GM08714 (cell line): ENCODE measurements around the gene CLIC3.

Source experiments
- H3K4me3 ChIP-seq: fragments of 200-500 bp; sonication (Bioruptor generic); 2 replicates; pipeline ENCODE4 v1.5.1; 2014; ENCODE audit warnings: mild to moderate bottlenecking, low read length, inconsistent platforms
- ZNF274 ChIP-seq: IDR thresholded peaks from 2 replicates; pipeline ENCODE4 v1.6.1; 2012; ENCODE audit warnings: mild to moderate bottlenecking, low read depth, low read length

CLIC3 gene

DNA sequence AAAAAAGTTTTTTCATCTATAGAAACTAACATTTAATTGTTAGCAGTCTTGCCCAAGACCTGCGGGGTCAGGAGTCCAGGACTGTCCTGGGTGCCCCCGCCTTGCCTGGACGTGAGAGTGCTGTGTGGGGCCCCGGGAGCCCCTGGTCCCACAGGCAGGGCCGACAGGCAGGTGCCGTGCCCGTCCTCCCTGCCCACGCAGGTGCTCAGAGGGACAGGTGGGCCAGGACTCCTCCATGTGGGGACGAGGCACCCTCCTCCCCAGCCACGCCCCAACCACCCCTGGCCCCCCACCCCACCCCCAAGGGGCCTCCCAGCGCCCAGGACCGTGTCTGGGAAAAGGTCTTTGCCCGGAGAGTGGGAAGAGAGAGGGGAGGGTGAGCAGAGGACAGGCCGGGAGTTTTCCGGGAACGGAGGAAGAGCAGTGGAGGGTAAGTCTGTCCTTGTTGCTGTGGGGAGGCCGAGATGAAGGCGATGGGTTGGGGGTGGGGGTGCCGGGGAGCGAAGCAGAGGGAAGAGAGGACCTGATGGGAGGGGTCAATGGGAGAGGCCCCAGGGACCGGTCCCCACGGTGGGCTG, 47.0 kb downstream of the CLIC3 start:
- peak overlapping the region; percentile 45; the same call in 1 of the 2 replicates for H3K4me3 ChIP-seq
- TF ChIP-seq ZNF274 = no peak

DNA sequence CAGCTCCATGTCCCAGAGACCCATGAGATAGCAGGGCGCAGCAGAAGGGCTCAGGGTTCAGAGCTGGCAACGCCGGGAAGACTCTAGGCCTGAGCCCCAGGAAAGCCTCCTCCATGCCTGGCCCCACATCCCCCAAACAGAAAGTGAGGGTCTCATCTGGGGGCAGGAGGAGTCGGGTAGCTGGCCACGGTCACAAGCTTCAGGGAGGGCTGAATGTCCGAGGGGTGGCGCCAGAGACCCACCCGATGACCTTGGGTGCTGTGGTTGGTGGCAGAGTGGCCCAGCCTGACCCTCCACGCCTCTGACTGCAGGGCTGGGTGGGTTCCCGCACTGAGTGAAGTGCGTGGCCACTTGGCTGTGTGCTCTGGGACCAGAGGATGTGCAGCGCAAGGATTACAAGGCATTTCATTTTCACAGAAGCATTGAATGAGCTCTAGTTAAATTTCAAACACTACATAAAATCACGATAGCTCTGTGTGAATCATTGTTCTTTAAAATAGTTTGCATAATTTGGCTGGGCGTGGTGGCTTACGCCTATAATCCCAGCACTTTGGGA, 48.3 kb downstream of the CLIC3 start:
- TF ChIP-seq ZNF274 = no peak
- H3K4me3 ChIP-seq = no peak overlapping the region

DNA sequence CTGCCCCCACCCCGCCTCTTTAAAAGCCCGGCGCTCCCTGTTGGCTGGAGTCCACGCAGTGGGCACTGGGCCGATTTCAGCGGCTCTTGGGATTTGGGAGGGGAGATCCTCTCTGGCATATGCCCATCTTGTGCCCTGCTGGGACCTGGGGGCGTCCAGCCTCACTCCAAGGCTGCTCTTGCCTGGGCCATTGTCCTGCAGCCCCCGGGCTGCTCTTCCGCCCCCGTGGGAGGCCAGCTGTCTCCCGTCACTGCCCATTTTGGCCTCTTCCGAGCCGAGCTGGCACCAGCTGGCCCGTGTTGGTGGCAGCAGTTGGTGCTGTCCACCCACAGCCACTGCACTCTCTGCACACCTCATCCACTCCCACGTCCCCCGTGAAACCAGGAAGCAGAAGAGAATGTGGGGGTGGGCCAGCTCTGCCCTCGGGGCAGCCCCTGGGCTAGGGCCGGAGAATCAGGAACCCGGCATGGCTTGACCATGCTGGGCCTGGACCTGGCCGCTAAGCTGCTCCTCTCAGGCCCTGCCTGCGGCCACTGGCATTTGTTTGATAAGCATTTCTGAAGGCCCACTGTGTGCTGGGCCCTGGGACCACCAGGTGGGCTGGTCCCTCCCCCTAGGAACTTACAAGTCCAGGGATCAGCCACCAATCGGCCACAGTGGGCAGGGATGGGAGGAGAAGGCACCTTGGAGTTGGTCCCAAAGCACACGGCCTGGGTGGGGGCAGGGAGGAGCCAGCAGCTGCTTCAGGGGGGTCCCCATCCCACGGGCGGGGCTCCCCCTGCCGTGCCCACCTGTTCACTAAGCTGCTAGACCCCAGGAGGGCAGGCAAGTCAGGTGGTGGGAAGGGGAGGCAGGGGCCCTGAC, 49.1 kb downstream of the CLIC3 start:
- no peak overlapping the region for H3K4me3 ChIP-seq
- no peak for TF ChIP-seq ZNF274

DNA sequence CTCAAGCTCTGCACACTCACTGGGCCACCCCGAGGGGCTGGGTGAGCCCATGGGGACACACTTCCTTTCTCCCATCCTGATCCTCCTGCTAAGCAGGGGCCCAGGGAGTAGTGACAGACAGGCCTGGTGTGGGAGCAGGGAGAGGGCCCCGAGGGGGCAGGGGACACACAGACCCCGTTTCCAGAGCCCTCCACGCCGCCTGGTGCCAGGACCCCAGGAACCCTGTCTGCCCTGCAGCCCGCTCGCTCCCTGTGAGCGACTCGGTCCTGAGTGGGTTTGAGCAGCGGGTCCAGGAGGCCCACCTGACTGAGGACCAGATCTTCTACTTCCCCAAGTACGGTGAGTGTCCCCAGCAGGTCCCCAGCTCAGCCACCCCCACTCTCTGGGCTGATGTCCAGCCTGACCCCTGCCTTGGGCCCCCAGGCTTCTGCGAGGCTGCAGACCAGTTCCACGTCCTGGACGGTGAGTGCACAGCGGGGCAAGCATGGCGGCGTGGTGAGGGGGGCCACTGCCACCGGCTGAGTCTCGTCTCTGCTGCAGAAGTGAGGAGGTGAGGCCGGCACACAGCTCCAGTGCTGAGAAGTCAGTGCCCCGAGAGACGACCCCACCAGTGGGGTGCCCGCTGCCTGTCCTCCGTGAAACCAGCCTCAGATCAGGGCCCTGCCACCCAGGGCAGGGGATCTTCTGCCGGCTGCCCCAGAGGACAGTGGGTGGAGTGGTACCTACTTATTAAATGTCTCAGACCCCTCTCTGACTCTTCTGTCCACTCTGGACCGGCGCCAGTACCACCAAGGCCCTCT, 49.9 kb downstream of the CLIC3 start:
- no peak overlapping the region for H3K4me3 ChIP-seq
- no peak for TF ChIP-seq ZNF274

DNA sequence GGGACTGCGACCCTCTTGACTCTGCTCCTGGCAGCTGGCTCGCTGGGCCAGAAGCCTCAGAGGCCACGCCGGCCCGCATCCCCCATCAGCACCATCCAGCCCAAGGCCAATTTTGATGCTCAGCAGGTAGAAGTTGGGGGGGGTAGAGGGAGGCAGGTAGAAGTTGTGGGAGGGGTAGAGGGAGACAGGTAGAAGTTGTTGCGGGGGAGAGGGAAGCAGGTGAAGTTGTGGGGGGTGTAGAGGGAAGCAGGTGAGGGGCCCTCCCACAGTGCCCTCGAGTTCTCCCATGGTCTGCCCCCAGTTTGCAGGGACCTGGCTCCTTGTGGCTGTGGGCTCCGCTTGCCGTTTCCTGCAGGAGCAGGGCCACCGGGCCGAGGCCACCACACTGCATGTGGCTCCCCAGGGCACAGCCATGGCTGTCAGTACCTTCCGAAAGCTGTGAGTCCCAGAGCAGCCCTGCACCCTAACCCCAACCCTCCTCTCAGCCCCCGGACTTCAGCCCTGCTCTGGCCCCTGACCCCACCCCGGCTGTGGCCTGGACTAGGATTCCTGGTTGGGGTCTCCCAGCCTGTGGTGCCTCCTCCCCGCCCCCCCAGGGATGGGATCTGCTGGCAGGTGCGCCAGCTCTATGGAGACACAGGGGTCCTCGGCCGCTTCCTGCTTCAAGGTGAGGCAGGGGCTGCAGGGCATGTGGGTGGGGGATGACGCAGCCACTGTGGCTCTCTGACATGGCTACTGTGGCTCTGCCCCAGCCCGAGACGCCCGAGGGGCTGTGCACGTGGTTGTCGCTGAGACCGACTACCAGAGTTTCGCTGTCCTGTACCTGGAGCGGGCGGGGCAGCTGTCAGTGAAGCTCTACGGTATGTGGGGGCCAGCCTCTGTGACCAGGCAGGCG, 50.8 kb downstream of the CLIC3 start:
- TF ChIP-seq ZNF274 = no peak
- H3K4me3 ChIP-seq = no peak overlapping the region
